ENCODE results near the gene MSRB1. TPM values are rescaled to one million over a fixed set of nuclear protein-coding genes. Genes with fewer than 3 reads are reported as not detected.

Gene MSRB1
- total and polyA plus RNA-seq, 9 of the 15 experiments (the other 6 are each of a cell fraction or from before 2014, with no cell fraction given), result 5.4 to 33.7 (median 25.7) TPM

DNA sequence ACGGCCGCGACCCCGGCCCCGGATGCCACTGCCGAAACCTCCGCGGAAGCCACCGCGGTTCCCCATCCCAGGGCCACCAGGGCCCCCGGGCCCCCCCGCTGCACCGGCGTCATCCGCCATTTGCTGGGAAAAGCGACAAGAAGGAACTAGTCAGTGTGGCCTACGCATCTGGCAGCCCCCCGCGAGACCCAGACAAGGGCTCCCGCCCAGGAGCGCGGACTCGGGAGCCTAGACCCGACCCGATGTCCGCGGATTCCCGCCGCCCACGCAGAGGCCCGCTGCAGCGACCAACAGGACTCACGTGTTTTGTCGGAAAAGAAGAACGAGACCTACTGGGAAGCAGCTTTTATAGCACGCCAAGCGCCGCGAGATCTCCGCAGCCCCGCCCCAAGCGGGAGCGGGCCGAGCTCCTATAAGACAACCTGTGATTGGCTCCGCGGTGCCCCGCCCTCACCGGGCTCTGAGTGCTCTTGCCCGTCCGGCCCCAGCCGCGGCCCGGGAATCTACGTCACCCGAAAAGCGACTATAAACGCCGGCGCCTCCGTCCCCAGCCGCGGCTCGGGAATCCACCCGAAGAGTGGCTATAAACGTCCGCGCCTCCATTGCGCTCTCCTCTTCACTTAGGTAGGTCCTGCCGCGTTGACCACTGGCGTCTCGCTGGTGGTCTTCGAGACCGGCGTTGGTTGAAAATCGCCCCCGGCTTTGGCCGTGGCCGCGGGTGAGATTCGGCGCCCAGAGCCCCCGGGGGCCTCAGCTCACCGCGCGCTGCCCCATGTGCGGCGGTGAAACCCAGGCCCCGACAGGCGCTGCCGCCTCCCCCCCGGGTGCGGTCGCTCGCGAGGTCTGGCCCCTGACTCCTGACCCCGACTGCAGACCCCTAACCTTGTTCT is 21.8 kb upstream of the MSRB1 start, which contains the start of gene RPS2 (continued):
- TF ChIP-seq, protein P1, sequence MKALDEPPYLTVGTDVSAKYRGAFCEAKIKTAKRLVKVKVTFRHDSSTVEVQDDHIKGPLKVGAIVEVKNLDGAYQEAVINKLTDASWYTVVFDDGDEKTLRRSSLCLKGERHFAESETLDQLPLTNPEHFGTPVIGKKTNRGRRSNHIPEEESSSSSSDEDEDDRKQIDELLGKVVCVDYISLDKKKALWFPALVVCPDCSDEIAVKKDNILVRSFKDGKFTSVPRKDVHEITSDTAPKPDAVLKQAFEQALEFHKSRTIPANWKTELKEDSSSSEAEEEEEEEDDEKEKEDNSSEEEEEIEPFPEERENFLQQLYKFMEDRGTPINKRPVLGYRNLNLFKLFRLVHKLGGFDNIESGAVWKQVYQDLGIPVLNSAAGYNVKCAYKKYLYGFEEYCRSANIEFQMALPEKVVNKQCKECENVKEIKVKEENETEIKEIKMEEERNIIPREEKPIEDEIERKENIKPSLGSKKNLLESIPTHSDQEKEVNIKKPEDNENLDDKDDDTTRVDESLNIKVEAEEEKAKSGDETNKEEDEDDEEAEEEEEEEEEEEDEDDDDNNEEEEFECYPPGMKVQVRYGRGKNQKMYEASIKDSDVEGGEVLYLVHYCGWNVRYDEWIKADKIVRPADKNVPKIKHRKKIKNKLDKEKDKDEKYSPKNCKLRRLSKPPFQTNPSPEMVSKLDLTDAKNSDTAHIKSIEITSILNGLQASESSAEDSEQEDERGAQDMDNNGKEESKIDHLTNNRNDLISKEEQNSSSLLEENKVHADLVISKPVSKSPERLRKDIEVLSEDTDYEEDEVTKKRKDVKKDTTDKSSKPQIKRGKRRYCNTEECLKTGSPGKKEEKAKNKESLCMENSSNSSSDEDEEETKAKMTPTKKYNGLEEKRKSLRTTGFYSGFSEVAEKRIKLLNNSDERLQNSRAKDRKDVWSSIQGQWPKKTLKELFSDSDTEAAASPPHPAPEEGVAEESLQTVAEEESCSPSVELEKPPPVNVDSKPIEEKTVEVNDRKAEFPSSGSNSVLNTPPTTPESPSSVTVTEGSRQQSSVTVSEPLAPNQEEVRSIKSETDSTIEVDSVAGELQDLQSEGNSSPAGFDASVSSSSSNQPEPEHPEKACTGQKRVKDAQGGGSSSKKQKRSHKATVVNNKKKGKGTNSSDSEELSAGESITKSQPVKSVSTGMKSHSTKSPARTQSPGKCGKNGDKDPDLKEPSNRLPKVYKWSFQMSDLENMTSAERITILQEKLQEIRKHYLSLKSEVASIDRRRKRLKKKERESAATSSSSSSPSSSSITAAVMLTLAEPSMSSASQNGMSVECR (CRISPR knock-in tag; IDR thresholded peaks at IDR 0.05), result peak; percentile 91; the same call in 1 of the 2 replicates
- TF ChIP-seq TBP (optimal IDR thresholded peaks at IDR 0.05; ENCODE audit: low read depth, low read length), result no peak
- TF ChIP-seq, protein P2, sequence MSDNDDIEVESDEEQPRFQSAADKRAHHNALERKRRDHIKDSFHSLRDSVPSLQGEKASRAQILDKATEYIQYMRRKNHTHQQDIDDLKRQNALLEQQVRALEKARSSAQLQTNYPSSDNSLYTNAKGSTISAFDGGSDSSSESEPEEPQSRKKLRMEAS (CRISPR knock-in tag; IDR thresholded peaks at IDR 0.05), result peak; percentile 88
- peak; percentile 73 for TF ChIP-seq HNRNPLL (IDR thresholded peaks at IDR 0.05; ENCODE audit: low read depth, low read length, poor library complexity, severe bottlenecking)
- TF ChIP-seq ESRRA (IDR thresholded peaks at IDR 0.05; ENCODE audit: borderline replicate concordance, low read depth), result peak; percentile 42; the same call in 1 of the 2 replicates
- TF ChIP-seq ILK (tag; IDR thresholded peaks at IDR 0.05; ENCODE audit: borderline replicate concordance, low read depth), result no peak
- no peak for TF ChIP-seq NUFIP1 (IDR thresholded peaks at IDR 0.05; ENCODE audit: partially characterized antibody)
- no peak for TF ChIP-seq TARDBP (IDR thresholded peaks at IDR 0.05)
- TF ChIP-seq GABPB1 (CRISPR knock-in tag; IDR thresholded peaks at IDR 0.05), result peak; percentile 67; the same call in 1 of the 2 replicates
- peak; percentile 91 for TF ChIP-seq ERF (CRISPR knock-in tag; IDR thresholded peaks at IDR 0.05)
- TF ChIP-seq MCM5 (IDR thresholded peaks at IDR 0.05; ENCODE audit: low read depth), result no peak
- TF ChIP-seq, protein P3, sequence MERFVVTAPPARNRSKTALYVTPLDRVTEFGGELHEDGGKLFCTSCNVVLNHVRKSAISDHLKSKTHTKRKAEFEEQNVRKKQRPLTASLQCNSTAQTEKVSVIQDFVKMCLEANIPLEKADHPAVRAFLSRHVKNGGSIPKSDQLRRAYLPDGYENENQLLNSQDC (CRISPR knock-in tag; IDR thresholded peaks at IDR 0.05), result no peak
- TF ChIP-seq PURB (CRISPR knock-in tag; IDR thresholded peaks at IDR 0.05; ENCODE audit: low read depth), result no peak
- TF ChIP-seq, protein P4, sequence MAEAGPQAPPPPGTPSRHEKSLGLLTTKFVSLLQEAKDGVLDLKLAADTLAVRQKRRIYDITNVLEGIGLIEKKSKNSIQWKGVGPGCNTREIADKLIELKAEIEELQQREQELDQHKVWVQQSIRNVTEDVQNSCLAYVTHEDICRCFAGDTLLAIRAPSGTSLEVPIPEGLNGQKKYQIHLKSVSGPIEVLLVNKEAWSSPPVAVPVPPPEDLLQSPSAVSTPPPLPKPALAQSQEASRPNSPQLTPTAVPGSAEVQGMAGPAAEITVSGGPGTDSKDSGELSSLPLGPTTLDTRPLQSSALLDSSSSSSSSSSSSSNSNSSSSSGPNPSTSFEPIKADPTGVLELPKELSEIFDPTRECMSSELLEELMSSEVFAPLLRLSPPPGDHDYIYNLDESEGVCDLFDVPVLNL (CRISPR knock-in tag; IDR thresholded peaks at IDR 0.05; ENCODE audit: low read depth), result no peak
- no peak for TF ChIP-seq HDGF (IDR thresholded peaks at IDR 0.05)
- TF ChIP-seq BRCA1 (IDR thresholded peaks at IDR 0.05), result no peak
- TF ChIP-seq BRCA1 (CRISPR knock-in tag; IDR thresholded peaks at IDR 0.05), result peak; percentile 57; the same call in 1 of the 2 replicates
- no peak for TF ChIP-seq ZNF778 (CRISPR knock-in tag; IDR thresholded peaks at IDR 0.05)
- no peak for TF ChIP-seq RAD21 (CRISPR knock-in tag; conservative IDR thresholded peaks at IDR 0.05 in 1 of 2, IDR thresholded peaks at IDR 0.05 in 1 of 2)
- no peak for TF ChIP-seq HDAC3 (IDR thresholded peaks at IDR 0.05; ENCODE audit: borderline replicate concordance, partially characterized antibody)
- peak; percentile 97 for TF ChIP-seq C11orf30 (IDR thresholded peaks at IDR 0.05; ENCODE audit: low read depth)
- TF ChIP-seq, protein P5, sequence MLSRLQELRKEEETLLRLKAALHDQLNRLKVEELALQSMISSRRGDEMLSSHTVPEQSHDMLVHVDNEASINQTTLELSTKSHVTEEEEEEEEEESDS (CRISPR knock-in tag; IDR thresholded peaks at IDR 0.05), result no peak
- TF ChIP-seq NFXL1 (CRISPR knock-in tag; IDR thresholded peaks at IDR 0.05), result no peak
